Left lung (tissue), 10 donors: ENCODE data around the gene TAOK3. TPM values are rescaled to one million over a fixed set of nuclear protein-coding genes. Genes with fewer than 3 reads are reported as not detected.

Experiments
- ATAC-seq: fragments of 200-7000 bp; cut with Tn5 transposase; one replicate; pipeline ENCODE4 v1.9.1; 2020; ENCODE audit warnings: moderate library complexity
- DNase-seq, 4 donors: peaks; one replicate each; pipeline ENCODE4 v3.0.0-alpha.2; 2013 to 2020
- H3K27ac ChIP-seq, 2 donors: fragments of 200-600 bp; sonication (generic) in 1 of 2; one replicate each; pipeline versions ENCODE4 v1.5.0 to v1.8.0; 2020 to 2021
- H3K27me3 ChIP-seq, 2 donors: fragments of 200-600 bp; sonication (generic) in 1 of 2; one replicate each; pipeline versions ENCODE4 v1.5.0 to v1.8.0; 2020 to 2021
- H3K36me3 ChIP-seq, 2 donors: fragments of 200-600 bp; sonication (generic) in 1 of 2; one replicate each; pipeline versions ENCODE4 v1.5.0 to v1.8.0; 2020 to 2021
- H3K4me1 ChIP-seq, 2 donors: fragments of 200-600 bp; one replicate each; pipeline ENCODE4 v1.8.0; 2021
- H3K4me3 ChIP-seq, 2 donors: fragments of 200-600 bp; sonication (generic) in 1 of 2; one replicate each; pipeline versions ENCODE4 v1.5.0 to v1.8.0; 2020 to 2021; ENCODE audit warnings: mild to moderate bottlenecking in 1 of 2
- H3K9me3 ChIP-seq, 2 donors: fragments of 200-600 bp; sonication (generic) in 1 of 2; one replicate each; pipeline versions ENCODE4 v1.5.0 to v1.8.0; 2020 to 2021
- intact Hi-C, 2 donors: fragments of 100-400 bp; cut with DNase I; formaldehyde crosslinking; loops; one replicate each; pipeline versions ENCODE4 v1.11.2 to v1.14.2; 2022
- polyA plus RNA-seq, 6 donors: library from polyadenylated mRNA; unstranded; fragments of 120-200 nt; gene quantifications; one replicate each; pipeline ENCODE4 v1.2.1, GENCODE V29; 2013; ENCODE audit not compliant: insufficient read length in 6 of 6
- total RNA-seq, 2 donors: library from RNA; stranded (reverse); fragmentation: NEBNext Ultra II Directional; extraction: Animal tissue kit (Norgen Biotek cat#: 25700); gene quantifications; one replicate each; pipeline ENCODE4 v1.2.1, GENCODE V29; 2021
- TF ChIP-seq, protein P1 (sequence below), 2 donors: fragments of 200-600 bp; sonication (generic) in 1 of 2; IDR thresholded peaks; one replicate each; pipeline versions ENCODE4 v1.5.0 to v1.8.0; 2021; ENCODE audit warnings: antibody characterized with exemption in 2 of 2
- donor health status: DM: no; HTN: yes; CAD: no.
- donor health status: DM: no; HTN: no; CAD: no.

TAOK3 gene
- total and polyA plus RNA-seq, 8 donors = 39.5 to 61.8 (median 52.1) TPM

DNA sequence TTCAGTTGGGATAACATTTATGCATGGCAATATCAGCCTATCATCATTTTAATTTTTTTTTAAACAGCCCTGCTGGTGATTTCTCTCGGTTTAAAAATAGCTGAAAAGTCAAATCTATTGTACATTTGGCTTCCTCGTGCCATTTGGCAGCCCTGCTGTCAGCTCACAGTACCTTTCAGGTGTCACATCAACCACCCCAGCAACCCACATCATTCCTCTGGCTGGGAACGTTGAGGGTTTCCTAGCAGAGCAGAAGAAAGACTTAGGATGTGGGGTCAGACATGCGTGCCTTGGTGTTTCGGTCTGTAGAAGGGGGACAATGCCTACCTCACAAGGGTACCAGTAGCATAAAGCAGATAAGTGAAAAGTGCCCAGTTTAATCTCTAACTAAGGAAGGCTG, 221.0 kb downstream of the TAOK3 start:
- intact Hi-C loops = no loop called here
- DNase-seq = no peak
- H3K4me1 ChIP-seq = no peaks in the 10 kb centered on the region
- H3K36me3 ChIP-seq = peaks cover 0 to 87% of the 10 kb centered on the region in 2 donors
- no peaks in the 10 kb centered on the region for H3K9me3 ChIP-seq
- H3K27me3 ChIP-seq = no peaks in the 10 kb centered on the region
- H3K4me3 ChIP-seq = no peak overlapping the region
- TF ChIP-seq, protein P1, sequence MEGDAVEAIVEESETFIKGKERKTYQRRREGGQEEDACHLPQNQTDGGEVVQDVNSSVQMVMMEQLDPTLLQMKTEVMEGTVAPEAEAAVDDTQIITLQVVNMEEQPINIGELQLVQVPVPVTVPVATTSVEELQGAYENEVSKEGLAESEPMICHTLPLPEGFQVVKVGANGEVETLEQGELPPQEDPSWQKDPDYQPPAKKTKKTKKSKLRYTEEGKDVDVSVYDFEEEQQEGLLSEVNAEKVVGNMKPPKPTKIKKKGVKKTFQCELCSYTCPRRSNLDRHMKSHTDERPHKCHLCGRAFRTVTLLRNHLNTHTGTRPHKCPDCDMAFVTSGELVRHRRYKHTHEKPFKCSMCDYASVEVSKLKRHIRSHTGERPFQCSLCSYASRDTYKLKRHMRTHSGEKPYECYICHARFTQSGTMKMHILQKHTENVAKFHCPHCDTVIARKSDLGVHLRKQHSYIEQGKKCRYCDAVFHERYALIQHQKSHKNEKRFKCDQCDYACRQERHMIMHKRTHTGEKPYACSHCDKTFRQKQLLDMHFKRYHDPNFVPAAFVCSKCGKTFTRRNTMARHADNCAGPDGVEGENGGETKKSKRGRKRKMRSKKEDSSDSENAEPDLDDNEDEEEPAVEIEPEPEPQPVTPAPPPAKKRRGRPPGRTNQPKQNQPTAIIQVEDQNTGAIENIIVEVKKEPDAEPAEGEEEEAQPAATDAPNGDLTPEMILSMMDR (IDR thresholded peaks at IDR 0.05) = no peak
- ATAC-seq = no peak
- H3K27ac ChIP-seq = no peak overlapping the region

DNA sequence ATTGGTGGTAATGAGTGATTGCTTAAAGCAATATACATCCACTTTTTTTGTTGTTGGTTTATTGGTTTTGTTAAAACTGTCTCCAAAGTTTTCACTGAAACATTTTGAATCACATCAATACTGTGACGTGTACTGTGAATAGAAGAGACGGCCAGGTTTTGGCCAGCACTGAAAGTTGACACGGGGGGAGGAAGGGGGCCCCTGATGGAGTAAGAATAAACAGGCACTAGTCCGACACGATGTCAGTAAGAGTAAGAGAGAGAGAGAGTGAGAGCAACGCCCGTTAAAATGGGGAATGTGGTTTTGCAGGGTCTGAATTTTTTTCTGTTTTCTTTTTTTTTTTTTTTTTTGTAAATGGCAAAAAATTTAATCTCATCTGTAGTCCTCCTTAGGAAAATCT, 222.1 kb downstream of the TAOK3 start:
- Histone ChIP-seq H3K36me3 (peaks cover 0 to 88% of the 10 kb centered on the region in 2 donors), H3K4me1 (no peaks in the 10 kb centered on the region), H3K9me3 (no peaks in the 10 kb centered on the region), H3K27me3 (no peaks in the 10 kb centered on the region), H3K27ac (no peak overlapping the region), H3K4me3 (no peak overlapping the region)
- TF ChIP-seq, protein P1 (IDR thresholded peaks at IDR 0.05) = no peak
- ATAC-seq = no peak
- DNase-seq = no peak
- intact Hi-C loops = no loop called here

DNA sequence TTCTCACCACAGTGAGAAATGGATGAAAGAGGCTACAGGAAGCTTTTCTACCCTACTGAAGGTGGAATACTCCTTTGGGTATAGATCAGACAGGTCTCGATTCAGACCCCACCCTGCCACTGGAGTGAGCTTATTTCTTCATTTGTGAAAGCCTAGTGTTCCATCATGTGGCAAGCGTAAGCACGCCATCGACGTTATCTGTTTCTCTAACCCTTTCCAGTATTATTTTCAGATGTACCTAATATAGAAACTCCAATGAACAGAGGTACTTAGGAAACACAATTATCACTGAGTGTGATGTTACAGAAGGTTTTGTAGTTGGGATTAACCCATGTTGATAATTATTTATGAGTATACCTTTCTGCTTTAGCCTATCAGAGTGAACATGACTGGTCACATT, 224.4 kb downstream of the TAOK3 start:
- Histone ChIP-seq H3K4me1 (no peaks in the 10 kb centered on the region), H3K9me3 (no peaks in the 10 kb centered on the region), H3K4me3 (no peak overlapping the region), H3K36me3 (peaks cover 0 to 95% of the 10 kb centered on the region in 2 donors), H3K27ac (no peak overlapping the region), H3K27me3 (no peaks in the 10 kb centered on the region)
- no peak for DNase-seq
- TF ChIP-seq, protein P1 (IDR thresholded peaks at IDR 0.05) = no peak
- intact Hi-C loops = no loop called here
- no peak for ATAC-seq

DNA sequence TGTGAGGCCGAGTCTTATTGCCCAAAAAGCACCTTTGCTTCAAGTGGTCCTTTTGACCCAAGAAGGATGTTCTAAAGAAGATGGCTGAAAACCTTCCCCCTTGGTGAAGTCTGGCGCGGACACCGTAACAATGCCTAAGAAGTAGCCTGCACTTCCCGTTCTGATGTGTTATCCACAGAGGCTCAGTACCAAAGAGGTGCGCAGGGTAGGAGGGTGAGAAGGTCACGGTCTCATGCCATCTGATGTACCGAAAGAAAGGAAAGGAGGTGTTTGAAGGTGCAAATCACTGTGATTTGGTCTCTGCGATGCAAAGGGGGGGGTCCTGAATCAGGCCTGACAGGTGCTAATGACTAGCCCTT, 226.9 kb downstream of the TAOK3 start:
- DNase-seq = no peak
- no peak for ATAC-seq
- TF ChIP-seq, protein P1 (IDR thresholded peaks at IDR 0.05) = no peak
- H3K27ac ChIP-seq = no peak overlapping the region
- H3K36me3 ChIP-seq = peaks cover 0 to 100% of the 10 kb centered on the region in 2 donors
- H3K9me3 ChIP-seq = no peaks in the 10 kb centered on the region
- no peak overlapping the region for H3K4me3 ChIP-seq
- H3K27me3 ChIP-seq = no peaks in the 10 kb centered on the region
- no peaks in the 10 kb centered on the region for H3K4me1 ChIP-seq
- intact Hi-C loops = no loop called here

DNA sequence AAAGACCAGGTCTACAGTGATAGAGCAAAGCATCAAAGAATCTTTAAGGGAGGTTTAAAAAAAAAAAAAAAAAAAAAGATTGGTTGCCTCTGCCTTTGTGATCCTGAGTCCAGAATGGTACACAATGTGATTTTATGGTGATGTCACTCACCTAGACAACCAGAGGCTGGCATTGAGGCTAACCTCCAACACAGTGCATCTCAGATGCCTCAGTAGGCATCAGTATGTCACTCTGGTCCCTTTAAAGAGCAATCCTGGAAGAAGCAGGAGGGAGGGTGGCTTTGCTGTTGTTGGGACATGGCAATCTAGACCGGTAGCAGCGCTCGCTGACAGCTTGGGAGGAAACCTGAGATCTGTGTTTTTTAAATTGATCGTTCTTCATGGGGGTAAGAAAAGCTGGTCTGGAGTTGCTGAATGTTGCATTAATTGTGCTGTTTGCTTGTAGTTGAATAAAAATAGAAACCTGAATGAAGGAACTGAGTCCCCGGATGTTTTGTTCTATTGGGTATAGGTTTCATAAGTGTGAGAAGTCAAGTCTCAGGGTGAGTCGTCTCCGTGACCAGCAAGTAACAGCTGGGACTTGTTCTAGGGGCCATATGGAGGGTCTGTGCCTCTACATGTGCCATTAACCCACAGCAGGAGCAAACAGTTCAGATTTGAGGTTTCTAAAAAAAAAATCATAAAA, 227.5 kb downstream of the TAOK3 start:
- no peaks in the 10 kb centered on the region for H3K4me1 ChIP-seq
- intact Hi-C loops = no loop called here
- no peaks in the 10 kb centered on the region for H3K27me3 ChIP-seq
- peaks cover 0 to 100% of the 10 kb centered on the region in 2 donors for H3K36me3 ChIP-seq
- ATAC-seq (no peak), DNase-seq (no peak)
- no peak overlapping the region for H3K27ac ChIP-seq
- TF ChIP-seq, protein P1 (IDR thresholded peaks at IDR 0.05) = no peak
- no peaks in the 10 kb centered on the region for H3K9me3 ChIP-seq
- H3K4me3 ChIP-seq = no peak overlapping the region
